ENCODE data around the gene SH2D6. TPM values are rescaled to one million over a fixed set of nuclear protein-coding genes. Genes with fewer than 3 reads are reported as not detected.

The SH2D6 gene
- total and polyA plus RNA-seq, 2 of the 8 experiments (the other 6 are each of a cell fraction or from before 2014, with no cell fraction given) = 0.42 TPM; not detected in 1

DNA sequence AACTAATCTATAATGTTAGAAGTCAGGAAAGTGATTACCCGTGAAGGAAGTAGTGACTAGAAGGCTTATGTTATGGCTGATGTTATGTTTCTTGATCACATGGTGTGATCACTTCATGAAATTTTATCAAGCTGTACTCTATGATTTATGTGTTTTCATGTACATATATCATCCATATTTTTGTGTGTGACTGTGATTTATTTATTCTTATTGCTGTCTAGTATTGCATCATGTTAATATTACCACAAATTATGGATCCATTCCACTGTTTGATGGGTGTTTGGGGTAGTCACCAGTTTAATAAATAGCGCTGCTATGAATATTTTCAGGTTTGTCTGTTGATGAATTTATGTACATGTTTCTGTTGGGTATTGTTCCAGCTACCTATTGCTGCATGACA lies 59.4 kb downstream of the SH2D6 start:
- Histone ChIP-seq H3K4me2 (ENCODE audit: insufficient read depth in 1 of 2, low read depth in 2 of 2, low read length in 2 of 2) (no peak overlapping the region), H3K4me1 (replicated peaks in 1 of 4; ENCODE audit: control insufficient read depth in 3 of 4, insufficient read depth in 4 of 4, low read length in 3 of 4) (no peaks in the 10 kb centered on the region), H3K23me2 (ENCODE audit: low read depth, low read length) (no peaks in the 10 kb centered on the region), H2AK5ac (ENCODE audit: low read depth, low read length) (no peak overlapping the region), H3K56ac (replicated peaks; ENCODE audit: insufficient read length, low read depth, low read length) (no peak overlapping the region), H3K9ac (replicated peaks in 1 of 4; ENCODE audit: extremely low read depth in 1 of 4, low read depth in 3 of 4, low read length in 3 of 4) (no peak overlapping the region), H2BK12ac (ENCODE audit: low read depth, low read length) (no peak overlapping the region), H4K8ac (ENCODE audit: extremely low read depth, insufficient read depth, low read length) (no peak overlapping the region), H4K91ac (replicated peaks; ENCODE audit: insufficient read length, low read length) (no peak overlapping the region), H4K20me1 (replicated peaks in 1 of 2; ENCODE audit: control insufficient read depth in 1 of 2, insufficient read depth in 2 of 2, low read length in 2 of 2) (no peaks in the 10 kb centered on the region), H3K18ac (ENCODE audit: extremely low read depth, low read length) (no peak overlapping the region), H4K5ac (ENCODE audit: insufficient read length, low read depth, low read length) (no peak overlapping the region), H3K23ac (ENCODE audit: insufficient read length) (no peak overlapping the region), H3K79me1 (ENCODE audit: low read depth, low read length) (no peaks in the 10 kb centered on the region), H3K4ac (replicated peaks; ENCODE audit: insufficient read length, low read depth, low read length) (no peak overlapping the region), H3K9me3 (ENCODE audit: insufficient read depth in 2 of 2, low read depth in 1 of 2, low read length in 1 of 2) (no peaks in the 10 kb centered on the region), H2BK20ac (ENCODE audit: low read length) (no peak overlapping the region), H2BK5ac (ENCODE audit: low read depth, low read length) (no peak overlapping the region), H3K27me3 (replicated peaks in 1 of 4; ENCODE audit: control insufficient read depth in 3 of 4, extremely low read depth in 1 of 4, insufficient read depth in 3 of 4, low read length in 3 of 4) (no peaks in the 10 kb centered on the region), H2BK120ac (replicated peaks; ENCODE audit: low read depth, low read length) (no peak overlapping the region), H3K36me3 (ENCODE audit: control insufficient read depth in 2 of 4, insufficient read depth in 4 of 4, low read length in 3 of 4) (no peaks in the 10 kb centered on the region), H3K14ac (ENCODE audit: insufficient read length) (no peak overlapping the region), H3K4me3 (ENCODE audit: extremely low read depth in 1 of 4, insufficient read depth in 2 of 4, low read depth in 3 of 4, low read length in 4 of 4) (no peak overlapping the region), H3K79me2 (ENCODE audit: control insufficient read depth in 1 of 2, insufficient read depth in 2 of 2, low read length in 2 of 2) (no peaks in the 10 kb centered on the region), H2AFZ (ENCODE audit: low read length) (no peak overlapping the region), H2BK15ac (ENCODE audit: low read length) (no peak overlapping the region), H3K27ac (ENCODE audit: low read depth, low read length) (no peak overlapping the region)
- ChIA-PET CTCF (ENCODE audit: partially characterized antibody) (interaction anchor here (2.8 kb wide), 1 partner anchor 9 kb away, joined by 18 read pairs; no protein-coding TSS in a partner anchor), POLR2A (ENCODE audit: partially characterized antibody) (interaction anchor here (0.7 to 1.1 kb wide), 3 partner anchors 65 to 294 kb away, joined by 3 to 4 read pairs (median 3); no protein-coding TSS in a partner anchor)
- FAIRE-seq (no peak), DNase-seq (ENCODE audit: low read depth in 1 of 2, low spot score in 2 of 2) (no peak)
- WGBS, 2 experiments (ENCODE audit: extremely low coverage in 1 of 2, insufficient coverage in 1 of 2, insufficient read length in 1 of 2, insufficient replicate concordance in 2 of 2, low coverage in 1 of 2, low lambda C conversion rate in 2 of 2, missing lambda C conversion rate in 1 of 2) = 88% methylated on average over 2 of the region's 2 CpGs; no CpG with 5 or more reads in 1 of the 2 experiments
- no peak for TF ChIP-seq SP1 (IDR thresholded peaks at IDR 0.05; ENCODE audit: low read depth, low read length)
- no peak for TF ChIP-seq POLR2A (IDR thresholded peaks at IDR 0.05; ENCODE audit: control extremely low read depth in 1 of 2, low read depth in 2 of 2, low read length in 2 of 2)
- no peak for TF ChIP-seq BACH1 (IDR thresholded peaks at IDR 0.05; ENCODE audit: low read length)
- TF ChIP-seq FOSL1 (IDR thresholded peaks at IDR 0.05; ENCODE audit: insufficient read depth, low read depth, low read length) = no peak
- no peak for TF ChIP-seq ASH2L (IDR thresholded peaks at IDR 0.05; ENCODE audit: low read length)
- no peak for TF ChIP-seq NRF1 (IDR thresholded peaks at IDR 0.05; ENCODE audit: low read depth, low read length)
- TF ChIP-seq SAP30 (IDR thresholded peaks at IDR 0.05; ENCODE audit: insufficient read depth, insufficient replicate concordance, low read length) = no peak
- TF ChIP-seq JUND (IDR thresholded peaks at IDR 0.05; ENCODE audit: low read length) = no peak
- no peak for TF ChIP-seq SIX5 (IDR thresholded peaks at IDR 0.05; ENCODE audit: low read depth, low read length)
- TF ChIP-seq HDAC6 (IDR thresholded peaks at IDR 0.05; ENCODE audit: low read depth, low read length) = no peak
- no peak for TF ChIP-seq PHF8 (conservative IDR thresholded peaks at IDR 0.05; ENCODE audit: low read depth, low read length)
- TF ChIP-seq RAD21 (IDR thresholded peaks at IDR 0.05 in 1 of 2, conservative IDR thresholded peaks at IDR 0.05 in 1 of 2; ENCODE audit: low read depth in 2 of 2, low read length in 2 of 2) = no peak

All from H1 (cell line).